Measurements from ENCODE around the gene SIGLEC5. TPM values are rescaled to one million over a fixed set of nuclear protein-coding genes. Genes with fewer than 3 reads are reported as not detected.

Gene SIGLEC5
- total and polyA plus RNA-seq, 2 of the 13 experiments (the other 11 are each of a cell fraction or from before 2014, with no cell fraction given) = not detected

DNA sequence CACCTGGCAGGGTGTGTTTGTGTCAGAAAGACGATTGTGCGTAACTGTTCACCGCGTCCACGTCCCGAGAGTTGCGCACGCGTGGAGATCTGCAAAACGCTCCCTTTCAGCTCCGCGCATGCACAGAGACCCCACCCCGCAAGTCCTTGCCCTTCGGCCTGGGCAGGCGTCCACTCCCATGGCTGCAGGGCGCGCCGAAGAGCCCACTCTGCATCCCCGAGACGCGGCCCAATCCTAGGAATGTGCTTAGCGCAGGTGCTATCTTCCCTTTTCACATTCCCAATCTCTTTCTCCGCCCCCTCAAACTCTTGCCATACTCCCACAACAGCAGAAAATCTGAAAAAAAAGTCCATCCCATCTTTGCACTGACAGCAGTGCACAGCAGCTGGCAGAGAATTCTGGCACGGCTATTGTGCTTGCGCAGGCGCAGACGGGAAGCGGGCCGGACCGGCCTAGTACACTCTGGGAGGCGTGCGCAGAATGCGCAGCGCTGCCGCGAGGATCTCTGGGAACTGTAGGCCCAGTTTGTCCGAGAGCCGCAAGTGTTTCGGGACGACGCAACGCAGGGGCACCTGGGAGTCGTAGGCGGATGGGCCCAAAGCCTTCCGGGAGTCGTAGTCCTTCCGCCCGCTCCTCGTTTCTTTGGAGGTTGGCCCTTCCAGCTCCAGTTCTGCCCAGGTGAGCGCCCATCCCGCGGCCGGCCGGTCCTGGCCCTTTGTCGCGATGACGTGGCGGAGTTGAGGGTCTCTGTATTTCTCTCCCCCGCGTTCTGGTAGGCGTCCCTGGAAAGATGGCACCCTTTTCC is 36.0 kb downstream of the SIGLEC5 start (continued):
- TF ChIP-seq ZNF296 (CRISPR knock-in tag; conservative IDR thresholded peaks at IDR 0.05) (no peak), RARG (CRISPR knock-in tag; IDR thresholded peaks at IDR 0.05; ENCODE audit: low read depth) (no peak), CEBPG (CRISPR knock-in tag; IDR thresholded peaks at IDR 0.05) (peak; percentile 20; the same call in 1 of the 2 replicates), ZNF468 (CRISPR knock-in tag; IDR thresholded peaks at IDR 0.05) (no peak), SMYD3 (CRISPR knock-in tag; IDR thresholded peaks at IDR 0.05) (no peak), ZNF530 (CRISPR knock-in tag; IDR thresholded peaks at IDR 0.05; ENCODE audit: low read depth) (no peak), TAF1 (CRISPR knock-in tag; IDR thresholded peaks at IDR 0.05) (no peak), ZNF552 (CRISPR knock-in tag; IDR thresholded peaks at IDR 0.05; ENCODE audit: borderline replicate concordance) (no peak), IKZF4 (CRISPR knock-in tag; IDR thresholded peaks at IDR 0.05; ENCODE audit: borderline replicate concordance, low read depth, not compliant biosample characterization) (no peak), ERF (CRISPR knock-in tag; IDR thresholded peaks at IDR 0.05) (no peak), SRY (CRISPR knock-in tag; IDR thresholded peaks at IDR 0.05) (no peak), NFIC (IDR thresholded peaks at IDR 0.05; ENCODE audit: low read length) (no peak), ZNF451 (CRISPR knock-in tag; IDR thresholded peaks at IDR 0.05) (no peak), NFKB2 (CRISPR knock-in tag; IDR thresholded peaks at IDR 0.05; ENCODE audit: borderline replicate concordance) (peak; percentile 20; the same call in 1 of the 2 replicates)
- TF ChIP-seq, protein P1, sequence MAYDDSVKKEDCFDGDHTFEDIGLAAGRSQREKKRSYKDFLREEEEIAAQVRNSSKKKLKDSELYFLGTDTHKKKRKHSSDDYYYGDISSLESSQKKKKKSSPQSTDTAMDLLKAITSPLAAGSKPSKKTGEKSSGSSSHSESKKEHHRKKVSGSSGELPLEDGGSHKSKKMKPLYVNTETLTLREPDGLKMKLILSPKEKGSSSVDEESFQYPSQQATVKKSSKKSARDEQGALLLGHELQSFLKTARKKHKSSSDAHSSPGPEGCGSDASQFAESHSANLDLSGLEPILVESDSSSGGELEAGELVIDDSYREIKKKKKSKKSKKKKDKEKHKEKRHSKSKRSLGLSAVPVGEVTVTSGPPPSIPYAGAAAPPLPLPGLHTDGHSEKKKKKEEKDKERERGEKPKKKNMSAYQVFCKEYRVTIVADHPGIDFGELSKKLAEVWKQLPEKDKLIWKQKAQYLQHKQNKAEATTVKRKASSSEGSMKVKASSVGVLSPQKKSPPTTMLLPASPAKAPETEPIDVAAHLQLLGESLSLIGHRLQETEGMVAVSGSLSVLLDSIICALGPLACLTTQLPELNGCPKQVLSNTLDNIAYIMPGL (CRISPR knock-in tag; IDR thresholded peaks at IDR 0.05; ENCODE audit: borderline replicate concordance in 1 of 2, low read depth in 1 of 2) = 0 out of 4 replicates have a peak, but pooled peaks of 1 of the 2 experiments have one; percentile 49
- TF ChIP-seq, protein P2, sequence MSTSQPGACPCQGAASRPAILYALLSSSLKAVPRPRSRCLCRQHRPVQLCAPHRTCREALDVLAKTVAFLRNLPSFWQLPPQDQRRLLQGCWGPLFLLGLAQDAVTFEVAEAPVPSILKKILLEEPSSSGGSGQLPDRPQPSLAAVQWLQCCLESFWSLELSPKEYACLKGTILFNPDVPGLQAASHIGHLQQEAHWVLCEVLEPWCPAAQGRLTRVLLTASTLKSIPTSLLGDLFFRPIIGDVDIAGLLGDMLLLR (CRISPR knock-in tag; IDR thresholded peaks at IDR 0.05) = no peak
- TF ChIP-seq, protein P3, sequence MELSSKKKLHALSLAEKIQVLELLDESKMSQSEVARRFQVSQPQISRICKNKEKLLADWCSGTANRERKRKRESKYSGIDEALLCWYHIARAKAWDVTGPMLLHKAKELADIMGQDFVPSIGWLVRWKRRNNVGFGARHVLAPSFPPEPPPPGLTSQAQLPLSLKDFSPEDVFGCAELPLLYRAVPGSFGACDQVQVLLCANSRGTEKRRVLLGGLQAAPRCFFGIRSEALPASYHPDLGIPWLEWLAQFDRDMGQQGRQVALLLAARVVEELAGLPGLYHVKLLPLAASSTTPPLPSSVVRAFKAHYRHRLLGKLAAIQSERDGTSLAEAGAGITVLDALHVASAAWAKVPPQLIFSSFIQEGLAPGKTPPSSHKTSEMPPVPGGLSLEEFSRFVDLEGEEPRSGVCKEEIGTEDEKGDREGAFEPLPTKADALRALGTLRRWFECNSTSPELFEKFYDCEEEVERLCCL (CRISPR knock-in tag; IDR thresholded peaks at IDR 0.05; ENCODE audit: borderline replicate concordance) = no peak
- TF ChIP-seq, protein P4, sequence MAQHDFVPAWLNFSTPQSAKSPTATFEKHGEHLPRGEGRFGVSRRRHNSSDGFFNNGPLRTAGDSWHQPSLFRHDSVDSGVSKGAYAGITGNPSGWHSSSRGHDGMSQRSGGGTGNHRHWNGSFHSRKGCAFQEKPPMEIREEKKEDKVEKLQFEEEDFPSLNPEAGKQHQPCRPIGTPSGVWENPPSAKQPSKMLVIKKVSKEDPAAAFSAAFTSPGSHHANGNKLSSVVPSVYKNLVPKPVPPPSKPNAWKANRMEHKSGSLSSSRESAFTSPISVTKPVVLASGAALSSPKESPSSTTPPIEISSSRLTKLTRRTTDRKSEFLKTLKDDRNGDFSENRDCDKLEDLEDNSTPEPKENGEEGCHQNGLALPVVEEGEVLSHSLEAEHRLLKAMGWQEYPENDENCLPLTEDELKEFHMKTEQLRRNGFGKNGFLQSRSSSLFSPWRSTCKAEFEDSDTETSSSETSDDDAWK (CRISPR knock-in tag; IDR thresholded peaks at IDR 0.05) = no peak
- TF ChIP-seq, protein P5, sequence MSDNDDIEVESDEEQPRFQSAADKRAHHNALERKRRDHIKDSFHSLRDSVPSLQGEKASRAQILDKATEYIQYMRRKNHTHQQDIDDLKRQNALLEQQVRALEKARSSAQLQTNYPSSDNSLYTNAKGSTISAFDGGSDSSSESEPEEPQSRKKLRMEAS (IDR thresholded peaks at IDR 0.05) = 0 out of 2 replicates have a peak, but pooled peaks have one; percentile 13
- TF ChIP-seq, protein P6, sequence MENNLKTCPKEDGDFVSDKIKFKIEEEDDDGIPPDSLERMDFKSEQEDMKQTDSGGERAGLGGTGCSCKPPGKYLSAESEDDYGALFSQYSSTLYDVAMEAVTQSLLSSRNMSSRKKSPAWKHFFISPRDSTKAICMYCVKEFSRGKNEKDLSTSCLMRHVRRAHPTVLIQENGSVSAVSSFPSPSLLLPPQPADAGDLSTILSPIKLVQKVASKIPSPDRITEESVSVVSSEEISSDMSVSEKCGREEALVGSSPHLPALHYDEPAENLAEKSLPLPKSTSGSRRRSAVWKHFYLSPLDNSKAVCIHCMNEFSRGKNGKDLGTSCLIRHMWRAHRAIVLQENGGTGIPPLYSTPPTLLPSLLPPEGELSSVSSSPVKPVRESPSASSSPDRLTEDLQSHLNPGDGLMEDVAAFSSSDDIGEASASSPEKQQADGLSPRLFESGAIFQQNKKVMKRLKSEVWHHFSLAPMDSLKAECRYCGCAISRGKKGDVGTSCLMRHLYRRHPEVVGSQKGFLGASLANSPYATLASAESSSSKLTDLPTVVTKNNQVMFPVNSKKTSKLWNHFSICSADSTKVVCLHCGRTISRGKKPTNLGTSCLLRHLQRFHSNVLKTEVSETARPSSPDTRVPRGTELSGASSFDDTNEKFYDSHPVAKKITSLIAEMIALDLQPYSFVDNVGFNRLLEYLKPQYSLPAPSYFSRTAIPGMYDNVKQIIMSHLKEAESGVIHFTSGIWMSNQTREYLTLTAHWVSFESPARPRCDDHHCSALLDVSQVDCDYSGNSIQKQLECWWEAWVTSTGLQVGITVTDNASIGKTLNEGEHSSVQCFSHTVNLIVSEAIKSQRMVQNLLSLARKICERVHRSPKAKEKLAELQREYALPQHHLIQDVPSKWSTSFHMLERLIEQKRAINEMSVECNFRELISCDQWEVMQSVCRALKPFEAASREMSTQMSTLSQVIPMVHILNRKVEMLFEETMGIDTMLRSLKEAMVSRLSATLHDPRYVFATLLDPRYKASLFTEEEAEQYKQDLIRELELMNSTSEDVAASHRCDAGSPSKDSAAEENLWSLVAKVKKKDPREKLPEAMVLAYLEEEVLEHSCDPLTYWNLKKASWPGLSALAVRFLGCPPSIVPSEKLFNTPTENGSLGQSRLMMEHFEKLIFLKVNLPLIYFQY (CRISPR knock-in tag; IDR thresholded peaks at IDR 0.05; ENCODE audit: borderline replicate concordance) = peak; percentile 75; the same call in 1 of the 2 replicates
